Smooth muscle cell (in vitro differentiated cells): ENCODE measurements around the gene KRT37. TPM values are rescaled to one million over a fixed set of nuclear protein-coding genes. Genes with fewer than 3 reads are reported as not detected.

Experiments
- DNase-seq: peaks from one replicate; lab custom pipeline; 2025; ENCODE audit not compliant: unreplicated experiment; lab: John Stamatoyannopoulos, UW
- H2AFZ ChIP-seq: fragments of 200-600 bp; sonication (generic); 2 replicates; pipeline ENCODE4 v1.6.0; 2016; ENCODE audit warnings: antibody characterized with exemption, low read depth, mild to moderate bottlenecking
- H3F3A ChIP-seq: fragments of 200-600 bp; sonication (generic); 2 replicates; pipeline ENCODE4 v1.6.0; 2017; ENCODE audit warnings: antibody characterized with exemption, low read depth
- H3K27ac ChIP-seq: fragments of 200-600 bp; sonication (generic); 2 replicates; pipeline ENCODE4 v1.5.1; 2016; ENCODE audit warnings: low read depth, mild to moderate bottlenecking
- H3K27me3 ChIP-seq: fragments of 200-600 bp; sonication (generic); 2 replicates; pipeline ENCODE4 v1.6.1; 2016; ENCODE audit warnings: low read depth, mild to moderate bottlenecking
- H3K36me3 ChIP-seq: fragments of 200-600 bp; sonication (generic); 2 replicates; pipeline ENCODE4 v1.5.1; 2016; ENCODE audit warnings: low read depth
- H3K4me1 ChIP-seq: fragments of 200-600 bp; sonication (generic); 2 replicates; pipeline ENCODE4 v1.5.1; 2016; ENCODE audit warnings: low read depth
- H3K4me2 ChIP-seq: fragments of 200-600 bp; sonication (generic); 2 replicates; pipeline ENCODE4 v1.6.0; 2016; ENCODE audit warnings: mild to moderate bottlenecking
- H3K4me3 ChIP-seq: fragments of 200-600 bp; sonication (generic); 2 replicates; pipeline ENCODE4 v1.5.1; 2016; ENCODE audit warnings: mild to moderate bottlenecking
- H3K79me2 ChIP-seq: fragments of 200-600 bp; sonication (generic); 2 replicates; pipeline ENCODE4 v1.6.0; 2016; ENCODE audit warnings: low read depth, mild to moderate bottlenecking
- H3K9ac ChIP-seq: fragments of 200-600 bp; sonication (generic); 2 replicates; pipeline ENCODE4 v1.6.0; 2016; ENCODE audit warnings: low read depth
- H3K9me3 ChIP-seq: fragments of 200-600 bp; sonication (generic); replicated peaks from 2 replicates; pipeline ENCODE4 v1.5.1; 2016; ENCODE audit warnings: low read depth
- H4K20me1 ChIP-seq: fragments of 200-600 bp; sonication (generic); 2 replicates; pipeline ENCODE4 v1.6.0; 2016; ENCODE audit warnings: low read depth
- CTCF ChIP-seq: fragments of 200-600 bp; sonication (generic); IDR thresholded peaks from 2 replicates; pipeline ENCODE4 v1.5.1; 2017; ENCODE audit warnings: borderline replicate concordance, mild to moderate bottlenecking, antibody characterized with exemption; ENCODE audit not compliant: insufficient read depth, poor library complexity, severe bottlenecking
- WGBS: methylation state at CpG from one replicate; pipeline ENCODE4 v1.1.7; 2016; ENCODE audit warnings: low lambda C conversion rate; 5-methylcytosine and 5-hydroxymethylcytosine counted together
- polyA plus RNA-seq: library from polyadenylated mRNA; unstranded; fragments of >200 nt; fragmentation: Nextera tagmentation; extraction: Ambion mirVana; gene quantifications from 2 replicates; pipeline ENCODE4 v1.2.1, GENCODE V29; 2016
- total RNA-seq: library from RNA; depleted of rRNA; stranded (reverse); fragments of >200 nt; gene quantifications from 2 replicates; pipeline ENCODE4 v1.2.3, GENCODE V29; 2014

Gene KRT37
- total and polyA plus RNA-seq, 2 experiments from 2014 or later: 0.40 TPM; not detected in 1

DNA sequence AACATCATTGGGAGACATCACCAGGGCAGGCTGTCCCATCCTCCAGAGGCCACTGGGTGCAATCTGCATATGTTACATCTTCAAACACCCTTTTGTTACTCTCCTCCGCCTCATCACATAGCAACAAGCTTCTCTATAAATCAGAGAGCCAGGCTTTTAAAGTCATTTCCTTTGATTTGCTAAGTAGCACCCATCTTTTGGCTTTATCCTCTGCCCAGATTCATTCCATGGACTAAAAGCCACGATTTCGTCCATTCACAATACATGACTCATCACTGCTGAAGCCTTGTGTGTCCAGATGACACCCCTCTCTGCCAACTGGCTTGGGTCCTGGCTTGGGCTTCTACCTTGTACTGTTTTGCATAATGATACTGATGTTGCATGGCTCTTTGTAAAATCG, 18.4 kb upstream of the KRT37 start:
- Histone ChIP-seq H3K4me1 (no peaks in the 10 kb centered on the region), H3K9me3 (no peaks in the 10 kb centered on the region), H3K4me3 (no peak overlapping the region), H3K79me2 (no peaks in the 10 kb centered on the region), H3K4me2 (no peak overlapping the region), H3K36me3 (no peaks in the 10 kb centered on the region), H4K20me1 (no peaks in the 10 kb centered on the region), H3F3A (no peaks in the 10 kb centered on the region), H2AFZ (no peak overlapping the region), H3K9ac (no peak overlapping the region), H3K27ac (no peak overlapping the region), H3K27me3 (no peaks in the 10 kb centered on the region)
- DNase-seq: no peak
- WGBS: 55% methylated on average over 4 of the region's 4 CpGs
- TF ChIP-seq CTCF: no peak

DNA sequence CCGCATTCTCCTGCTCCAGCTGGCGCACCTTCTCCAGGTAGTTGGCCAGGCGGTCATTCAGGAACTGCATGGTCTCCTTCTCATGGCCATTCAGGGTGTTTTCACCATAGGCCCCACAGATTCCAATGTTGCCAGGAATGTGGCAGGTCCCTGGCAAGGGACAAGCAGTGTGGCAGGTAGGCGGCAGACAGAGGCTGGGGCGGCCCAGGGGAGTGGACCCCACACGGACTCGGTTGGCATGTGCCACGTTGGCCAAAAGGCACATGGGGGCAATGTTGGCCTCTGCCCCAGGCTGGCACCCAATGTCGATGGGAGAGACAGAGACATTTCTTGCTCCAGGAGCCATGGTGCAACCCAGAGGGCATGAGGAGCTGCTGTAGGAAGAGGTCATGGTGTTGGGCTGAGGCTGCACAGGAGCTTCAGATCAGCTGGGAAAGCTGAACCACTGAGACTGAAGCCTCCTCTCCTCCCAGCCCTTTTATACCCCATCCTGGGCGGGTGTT, 16.2 kb upstream of the KRT37 start, which contains the start of gene KRT38:
Gene KRT38, minus strand, starts transcription at position 453 of the 503 bp plus-strand sequence. Its CDS starts 62 bp downstream, at position 391.
- H3K27me3 ChIP-seq: no peaks in the 10 kb centered on the region
- WGBS: 94% methylated on average over 10 of the region's 10 CpGs

DNA sequence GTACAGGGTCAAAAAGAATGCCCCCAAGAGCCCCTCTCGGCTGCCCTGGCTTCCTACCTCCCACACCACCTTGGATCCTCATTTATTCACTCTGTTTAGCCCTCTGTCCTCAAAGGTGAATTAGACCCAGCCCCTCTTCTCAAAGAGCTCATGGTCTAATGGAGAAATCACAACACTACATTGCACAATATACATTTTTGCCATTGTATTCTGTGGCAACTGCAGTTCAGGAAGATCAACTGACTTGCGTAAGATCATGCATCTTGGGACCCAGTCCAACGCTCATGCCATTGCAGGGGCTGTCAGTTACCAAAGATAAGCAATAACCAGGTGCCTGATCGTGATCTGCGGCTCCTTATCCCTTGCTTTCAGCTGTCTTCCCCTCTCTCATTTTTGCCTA, 15.0 kb upstream of the KRT37 start:
- Histone ChIP-seq H4K20me1 (no peaks in the 10 kb centered on the region), H3K79me2 (no peaks in the 10 kb centered on the region), H3K4me2 (no peak overlapping the region), H3K9ac (no peak overlapping the region), H3K36me3 (no peaks in the 10 kb centered on the region), H3K9me3 (no peaks in the 10 kb centered on the region), H3K27ac (no peak overlapping the region), H2AFZ (no peak overlapping the region), H3K4me3 (no peak overlapping the region), H3F3A (no peaks in the 10 kb centered on the region), H3K27me3 (no peaks in the 10 kb centered on the region), H3K4me1 (no peaks in the 10 kb centered on the region)
- WGBS: 90% methylated on average over 5 of the region's 5 CpGs
- no peak for TF ChIP-seq CTCF
- DNase-seq: no peak

More for the DNA sequence above, 16.2 kb upstream of the KRT37 start, which contains the start of gene KRT38:
- no peaks in the 10 kb centered on the region for H3K4me1 ChIP-seq
- TF ChIP-seq CTCF: no peak
- H3K4me2 ChIP-seq: no peak within 1 kb of the TSS
- H3K36me3 ChIP-seq: no peaks in the 10 kb centered on the region
- H3K27ac ChIP-seq: no peak within 1 kb of the TSS
- H3K79me2 ChIP-seq: no peaks in the 10 kb centered on the region
- no peak for DNase-seq
- no peaks in the 10 kb centered on the region for H3K9me3 ChIP-seq
- no peaks in the 10 kb centered on the region for H3F3A ChIP-seq
- no peak within 1 kb of the TSS for H3K4me3 ChIP-seq
- no peak within 1 kb of the TSS for H3K9ac ChIP-seq
- no peaks in the 10 kb centered on the region for H4K20me1 ChIP-seq
- no peak within 1 kb of the TSS for H2AFZ ChIP-seq

GRCh38 chr17:41437769-41438168, 13.4 kb upstream of the KRT37 start:
- no peak overlapping the region for H3K27ac ChIP-seq
- no peaks in the 10 kb centered on the region for H3K9me3 ChIP-seq
- no peak overlapping the region for H3K4me2 ChIP-seq
- no peaks in the 10 kb centered on the region for H4K20me1 ChIP-seq
- H3K36me3 ChIP-seq: no peaks in the 10 kb centered on the region
- H3F3A ChIP-seq: no peaks in the 10 kb centered on the region
- WGBS: 86% methylated on average over 9 of the region's 9 CpGs
- TF ChIP-seq CTCF: no peak
- no peak overlapping the region for H2AFZ ChIP-seq
- no peaks in the 10 kb centered on the region for H3K4me1 ChIP-seq
- no peaks in the 10 kb centered on the region for H3K27me3 ChIP-seq
- H3K79me2 ChIP-seq: no peaks in the 10 kb centered on the region
- H3K9ac ChIP-seq: no peak overlapping the region
- no peak overlapping the region for H3K4me3 ChIP-seq
- DNase-seq: no peak
